Prostate gland (tissue), 2 donors: ENCODE measurements around the gene ACOX3. TPM values are rescaled to one million over a fixed set of nuclear protein-coding genes. Genes with fewer than 3 reads are reported as not detected.

ENCODE experiments used
- DNase-seq: peaks from one replicate; pipeline ENCODE4 v3.0.0-alpha.2; 2019; ENCODE audit warnings: low spot score
- H3K27ac ChIP-seq, 2 donors: fragments of 200-600 bp; sonication (generic); 2 replicates each; pipeline ENCODE4 v1.5.1; 2017 to 2019
- H3K27me3 ChIP-seq: fragments of 200-600 bp; sonication (generic); replicated peaks from 2 replicates; pipeline ENCODE4 v1.5.1; 2019; ENCODE audit not compliant: insufficient read depth
- H3K36me3 ChIP-seq, 2 donors: fragments of 200-600 bp; sonication (generic); 1 replicate in 1 of 2; 2 replicates in 1 of 2; pipeline versions ENCODE4 v1.5.1 to v1.8.1; 2017 to 2019
- H3K4me1 ChIP-seq: fragments of 200-600 bp; sonication (generic); replicated peaks from 2 replicates; pipeline ENCODE4 v1.5.1; 2019
- H3K4me3 ChIP-seq, 2 donors: fragments of 200-600 bp; sonication (generic); 2 replicates each; pipeline ENCODE4 v1.5.1; 2017 to 2019
- H3K9me3 ChIP-seq: fragments of 200-600 bp; sonication (generic); 2 replicates; pipeline ENCODE4 v1.5.1; 2017
- POLR2A ChIP-seq: fragments of 450-650 bp; IDR thresholded peaks from one replicate; pipeline ENCODE4 v1.6.1; 2016; ENCODE audit warnings: antibody characterized with exemption, mild to moderate bottlenecking
- POLR2AphosphoS5 ChIP-seq: sonication (generic); formaldehyde crosslinking; IDR thresholded peaks from one replicate; pipeline ENCODE4 v1.6.1; 2017; ENCODE audit warnings: antibody characterized with exemption
- WGBS: methylation state at CpG from one replicate; pipeline ENCODE4 v1.1.5; 2018; 5-methylcytosine and 5-hydroxymethylcytosine counted together
- intact Hi-C: fragments of 100-400 bp; cut with DNase I; formaldehyde crosslinking; loops from one replicate; pipeline ENCODE4 v1.14.2; 2022
- small RNA-seq, 2 donors: library from RNA; depleted of rRNA; stranded (forward); fragments of <200 nt; gene quantifications; one replicate each; pipeline ENCODE3, GENCODE V24; 2016
- total RNA-seq, 2 donors: library from RNA; depleted of rRNA; stranded (reverse); fragments of >200 nt; gene quantifications; one replicate each; pipeline ENCODE4 v1.1.0, GENCODE V29; 2016
- TF ChIP-seq, protein P1 (sequence below), 4 experiments: fragments of 200-600 bp in 2 of 4; fragments of 450-650 bp in 2 of 4; sonication (generic) in 2 of 4; IDR thresholded peaks; 1 replicate in 3 of 4; 2 replicates in 1 of 4; pipeline ENCODE4 v1.5.1; 2016 to 2019; ENCODE audit warnings: antibody characterized with exemption in 4 of 4, mild to moderate bottlenecking in 2 of 4, moderate library complexity in 2 of 4

The ACOX3 gene
- total RNA-seq, 2 donors from 2014 or later: 65.7 to 75.4 TPM

DNA sequence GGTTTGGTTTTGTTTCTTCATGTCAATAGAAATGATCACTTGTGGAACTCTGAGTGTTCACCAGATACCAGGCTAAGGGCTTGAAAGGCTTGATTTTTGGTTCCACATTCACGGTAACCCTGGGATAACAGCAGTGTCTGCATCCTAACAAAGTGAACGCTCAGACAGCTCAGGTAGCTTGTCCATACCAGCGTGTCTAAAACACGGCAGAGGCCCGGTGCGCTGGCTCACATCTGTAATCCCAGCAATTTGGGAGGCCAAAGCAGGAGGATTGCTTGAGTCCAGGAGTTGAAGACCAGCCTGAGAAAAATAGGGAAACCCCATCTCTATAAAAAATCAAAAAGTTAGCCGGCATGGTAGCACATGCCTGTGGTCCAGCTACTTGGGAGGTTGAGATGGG lies 122.0 kb downstream of the ACOX3 start:
- intact Hi-C loops: loop anchor here (5.0 kb wide), 2 partner anchors 41 to 74 kb away; no protein-coding TSS in a partner anchor
- no peak overlapping the region for H3K27ac ChIP-seq
- no peaks in the 10 kb centered on the region for H3K27me3 ChIP-seq
- H3K4me3 ChIP-seq: no peak overlapping the region
- no peaks in the 10 kb centered on the region for H3K4me1 ChIP-seq
- 96% methylated on average over 7 of the region's 7 CpGs for WGBS
- TF ChIP-seq POLR2AphosphoS5 (no peak), POLR2A (no peak)
- TF ChIP-seq, protein P1, sequence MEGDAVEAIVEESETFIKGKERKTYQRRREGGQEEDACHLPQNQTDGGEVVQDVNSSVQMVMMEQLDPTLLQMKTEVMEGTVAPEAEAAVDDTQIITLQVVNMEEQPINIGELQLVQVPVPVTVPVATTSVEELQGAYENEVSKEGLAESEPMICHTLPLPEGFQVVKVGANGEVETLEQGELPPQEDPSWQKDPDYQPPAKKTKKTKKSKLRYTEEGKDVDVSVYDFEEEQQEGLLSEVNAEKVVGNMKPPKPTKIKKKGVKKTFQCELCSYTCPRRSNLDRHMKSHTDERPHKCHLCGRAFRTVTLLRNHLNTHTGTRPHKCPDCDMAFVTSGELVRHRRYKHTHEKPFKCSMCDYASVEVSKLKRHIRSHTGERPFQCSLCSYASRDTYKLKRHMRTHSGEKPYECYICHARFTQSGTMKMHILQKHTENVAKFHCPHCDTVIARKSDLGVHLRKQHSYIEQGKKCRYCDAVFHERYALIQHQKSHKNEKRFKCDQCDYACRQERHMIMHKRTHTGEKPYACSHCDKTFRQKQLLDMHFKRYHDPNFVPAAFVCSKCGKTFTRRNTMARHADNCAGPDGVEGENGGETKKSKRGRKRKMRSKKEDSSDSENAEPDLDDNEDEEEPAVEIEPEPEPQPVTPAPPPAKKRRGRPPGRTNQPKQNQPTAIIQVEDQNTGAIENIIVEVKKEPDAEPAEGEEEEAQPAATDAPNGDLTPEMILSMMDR (IDR thresholded peaks at IDR 0.05): no peak
- no peaks in the 10 kb centered on the region for H3K9me3 ChIP-seq
- no peak for DNase-seq
- no peaks in the 10 kb centered on the region for H3K36me3 ChIP-seq

DNA sequence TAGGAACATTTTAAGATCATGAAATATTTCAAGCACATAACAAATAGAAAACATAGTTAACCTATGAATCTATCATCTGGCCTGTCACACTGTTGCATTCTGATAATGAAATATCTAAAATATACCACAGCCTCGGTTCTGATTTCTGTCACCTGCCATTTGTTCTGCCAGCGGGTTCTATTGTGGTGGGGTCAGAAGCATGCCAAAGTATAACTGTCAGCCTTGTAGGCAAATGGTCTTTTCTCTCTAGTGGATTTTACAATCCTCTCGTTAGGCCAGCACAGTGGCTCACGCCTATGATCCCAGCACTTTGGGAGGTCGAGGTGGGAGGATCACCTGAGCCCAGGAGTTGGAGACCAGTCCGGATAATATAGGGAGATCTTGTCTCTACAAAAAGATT lies 123.0 kb downstream of the ACOX3 start:
- DNase-seq: no peak

DNA sequence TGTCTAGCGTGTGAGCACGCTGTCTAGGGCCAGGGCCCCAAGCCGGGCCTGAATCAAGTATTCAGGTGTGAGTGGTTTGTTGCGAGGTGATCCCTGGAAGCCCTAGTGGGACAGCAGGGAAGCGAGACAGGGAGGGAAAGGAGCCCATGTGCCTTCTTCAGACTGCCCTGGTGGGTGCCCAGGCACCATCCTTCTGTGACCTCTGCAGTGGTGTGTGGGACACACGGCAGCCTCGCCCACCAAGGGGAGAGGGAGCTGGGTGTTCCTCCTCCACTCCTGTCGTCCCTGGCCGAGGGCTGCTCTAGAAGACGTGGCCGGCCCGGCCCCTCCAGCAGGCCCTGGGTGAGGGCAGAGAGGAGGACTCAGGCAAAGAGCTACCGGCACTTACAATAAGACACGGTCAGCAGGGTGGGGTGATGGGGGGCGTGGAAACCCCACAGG lies 123.6 kb downstream of the ACOX3 start:
- Histone ChIP-seq H3K9me3 (no peaks in the 10 kb centered on the region), H3K4me3 (no peak overlapping the region), H3K27me3 (no peaks in the 10 kb centered on the region), H3K27ac (no peak overlapping the region), H3K4me1 (no peaks in the 10 kb centered on the region), H3K36me3 (no peaks in the 10 kb centered on the region)
- TF ChIP-seq POLR2AphosphoS5 (no peak), POLR2A (no peak)
- TF ChIP-seq, protein P1 (IDR thresholded peaks at IDR 0.05): no peak
- WGBS: 91% methylated on average over 15 of the region's 15 CpGs
- no peak for DNase-seq
- intact Hi-C loops: loop anchor here (5.0 kb wide), 2 partner anchors 40 to 75 kb away; no protein-coding TSS in a partner anchor

More for the DNA sequence above, 123.0 kb downstream of the ACOX3 start:
- Histone ChIP-seq H3K36me3 (no peaks in the 10 kb centered on the region), H3K4me3 (no peak overlapping the region), H3K4me1 (no peaks in the 10 kb centered on the region), H3K27ac (no peak overlapping the region), H3K9me3 (no peaks in the 10 kb centered on the region), H3K27me3 (no peaks in the 10 kb centered on the region)
- WGBS: 88% methylated on average over 6 of the region's 6 CpGs
- TF ChIP-seq POLR2A (no peak), POLR2AphosphoS5 (no peak)
- TF ChIP-seq, protein P1 (IDR thresholded peaks at IDR 0.05): no peak
- intact Hi-C loops: loop anchor here (5.0 kb wide), 2 partner anchors 40 to 75 kb away; no protein-coding TSS in a partner anchor

Small RNA genes lying within 50 kb of the gene (small RNA-seq; reads per million reads assigned to genes)
- gene RNA5SP152: 8.0 to 13.8 reads per million in 2 donors

Other genes with a start within 250 kb of the ACOX3 start
- gene SH3TC1, start 241.4 kb downstream of the ACOX3 start, total RNA-seq: 10 to 100 TPM; 22.4 to 37.5 TPM
- 10 to 100 TPM in 1 of 2 donors, 1 to 10 TPM in 1; 6.0 to 18.9 TPM for gene HTRA3, start 171.0 kb downstream of the ACOX3 start, total RNA-seq
- gene TRMT44, start 54 bp upstream of the ACOX3 start, total RNA-seq: 10 to 100 TPM; 35.2 to 63.9 TPM
- under 1 TPM in 1 of 2 donors, not detected in 1; 0.45 TPM for gene GPR78, start 139.7 kb upstream of the ACOX3 start, total RNA-seq
- 10 to 100 TPM in 1 of 2 donors, under 1 TPM in 1; 0.73 to 15.1 TPM for gene CPZ, start 152.0 kb upstream of the ACOX3 start, total RNA-seq